ENCODE results near the gene GREB1. TPM values are rescaled to one million over a fixed set of nuclear protein-coding genes. Genes with fewer than 3 reads are reported as not detected.

Gene GREB1
- total and polyA plus RNA-seq, 2 donors (not counting 1 experiment from before 2014, with no cell fraction given), result 0.04 to 0.39 TPM

DNA sequence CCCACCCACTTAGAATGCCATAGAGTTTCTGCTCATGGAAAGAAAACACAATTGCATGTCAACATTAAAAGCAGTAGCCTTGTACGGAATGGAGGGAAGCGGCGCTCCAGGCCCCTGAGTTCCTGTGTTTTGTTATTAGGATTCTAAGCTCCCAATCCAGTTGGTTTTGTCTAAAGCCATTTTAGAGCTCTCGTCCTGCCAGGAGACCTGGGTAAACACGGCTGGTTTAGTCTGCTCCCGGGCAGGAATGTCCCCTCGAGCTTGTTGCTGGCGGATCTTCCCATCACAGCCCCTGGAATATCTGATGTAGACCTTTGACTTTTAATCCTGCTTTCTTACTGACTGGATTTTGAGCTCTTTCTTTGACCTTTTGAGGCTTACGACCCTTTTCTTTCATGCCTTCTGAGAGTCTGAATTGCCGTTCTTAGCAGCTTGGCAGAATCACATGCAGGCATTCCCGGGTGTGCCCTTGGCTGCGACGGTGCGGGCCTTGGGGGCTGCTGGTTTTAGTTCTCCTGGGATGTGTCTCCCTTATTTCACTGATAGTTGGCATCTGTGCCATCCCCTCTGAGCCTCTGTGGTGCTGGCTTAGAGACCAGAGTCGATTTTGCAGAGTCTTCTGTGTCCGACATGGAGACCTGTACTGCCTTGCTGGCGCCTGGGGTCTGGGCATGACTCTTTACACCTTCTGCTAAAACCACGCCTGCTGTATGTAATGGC is 25.4 kb downstream of the GREB1 start:
- no peak overlapping the region for H3K4me3 Mint-ChIP-seq
- H3K9me3 ChIP-seq (ENCODE audit: control extremely low read depth in 1 of 3, control insufficient read depth in 2 of 3, insufficient read depth in 1 of 3, low read length in 2 of 3), result no peaks in the 10 kb centered on the region
- no peaks in the 10 kb centered on the region for H3K9me3 Mint-ChIP-seq (ENCODE audit: insufficient read depth)
- no peaks in the 10 kb centered on the region for H3K36me3 ChIP-seq (replicated peaks in 1 of 2; ENCODE audit: control extremely low read depth in 1 of 2, control insufficient read depth in 1 of 2, extremely low read depth in 1 of 2, insufficient read depth in 2 of 2, low read length in 1 of 2)
- H2AFZ ChIP-seq (ENCODE audit: insufficient read depth, low read depth, low read length, poor library complexity, severe bottlenecking), result no peak overlapping the region
- H3K9ac ChIP-seq (ENCODE audit: low read length), result no peak overlapping the region
- TF ChIP-seq, protein P1, sequence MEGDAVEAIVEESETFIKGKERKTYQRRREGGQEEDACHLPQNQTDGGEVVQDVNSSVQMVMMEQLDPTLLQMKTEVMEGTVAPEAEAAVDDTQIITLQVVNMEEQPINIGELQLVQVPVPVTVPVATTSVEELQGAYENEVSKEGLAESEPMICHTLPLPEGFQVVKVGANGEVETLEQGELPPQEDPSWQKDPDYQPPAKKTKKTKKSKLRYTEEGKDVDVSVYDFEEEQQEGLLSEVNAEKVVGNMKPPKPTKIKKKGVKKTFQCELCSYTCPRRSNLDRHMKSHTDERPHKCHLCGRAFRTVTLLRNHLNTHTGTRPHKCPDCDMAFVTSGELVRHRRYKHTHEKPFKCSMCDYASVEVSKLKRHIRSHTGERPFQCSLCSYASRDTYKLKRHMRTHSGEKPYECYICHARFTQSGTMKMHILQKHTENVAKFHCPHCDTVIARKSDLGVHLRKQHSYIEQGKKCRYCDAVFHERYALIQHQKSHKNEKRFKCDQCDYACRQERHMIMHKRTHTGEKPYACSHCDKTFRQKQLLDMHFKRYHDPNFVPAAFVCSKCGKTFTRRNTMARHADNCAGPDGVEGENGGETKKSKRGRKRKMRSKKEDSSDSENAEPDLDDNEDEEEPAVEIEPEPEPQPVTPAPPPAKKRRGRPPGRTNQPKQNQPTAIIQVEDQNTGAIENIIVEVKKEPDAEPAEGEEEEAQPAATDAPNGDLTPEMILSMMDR (IDR thresholded peaks at IDR 0.05), result no peak
- TF ChIP-seq EZH2 (IDR thresholded peaks at IDR 0.05; ENCODE audit: borderline replicate concordance, insufficient read depth, low read depth, low read length, poor library complexity, severe bottlenecking), result no peak
- intact Hi-C loops (cut with micrococcal nuclease), result no loop called here
- ATAC-seq (ENCODE audit: low read depth) (no peak), DNase-seq (no peak)
- peaks cover 0 to 9% (median 4%) of the 10 kb centered on the region in 4 experiments for H3K27me3 ChIP-seq (replicated peaks in 1 of 4; ENCODE audit: control extremely low read depth in 1 of 4, control insufficient read depth in 3 of 4, insufficient read depth in 4 of 4, low read length in 3 of 4)
- peaks cover 32% of the 10 kb centered on the region for H3K27me3 Mint-ChIP-seq
- H3K27ac ChIP-seq (ENCODE audit: low read length in 2 of 2), result no peak overlapping the region
- H4K20me1 ChIP-seq (ENCODE audit: control insufficient read depth, insufficient read depth, low read length, poor library complexity, severe bottlenecking), result no peaks in the 10 kb centered on the region
- ChIA-PET CTCF (no interaction called here), POLR2A (no interaction called here)
- no peak overlapping the region for H3K27ac Mint-ChIP-seq
- H3K4me1 Mint-ChIP-seq, result no peaks in the 10 kb centered on the region
- no peaks in the 10 kb centered on the region for H3K79me2 ChIP-seq (ENCODE audit: control insufficient read depth, insufficient read depth, low read length)
- 90% methylated on average over 17 of the region's 18 CpGs for WGBS (ENCODE audit: insufficient coverage)
- H3K4me2 ChIP-seq (replicated peaks; ENCODE audit: low read depth, low read length, poor library complexity, severe bottlenecking), result no peak overlapping the region
- no peaks in the 10 kb centered on the region for H3K4me1 ChIP-seq (ENCODE audit: control insufficient read depth in 2 of 2, insufficient read depth in 2 of 2, low read length in 2 of 2)
- no peak overlapping the region for H3K4me3 ChIP-seq (ENCODE audit: control extremely low read depth in 1 of 5, extremely low read depth in 1 of 5, insufficient read depth in 1 of 5, low read depth in 2 of 5, low read length in 4 of 5)

DNA sequence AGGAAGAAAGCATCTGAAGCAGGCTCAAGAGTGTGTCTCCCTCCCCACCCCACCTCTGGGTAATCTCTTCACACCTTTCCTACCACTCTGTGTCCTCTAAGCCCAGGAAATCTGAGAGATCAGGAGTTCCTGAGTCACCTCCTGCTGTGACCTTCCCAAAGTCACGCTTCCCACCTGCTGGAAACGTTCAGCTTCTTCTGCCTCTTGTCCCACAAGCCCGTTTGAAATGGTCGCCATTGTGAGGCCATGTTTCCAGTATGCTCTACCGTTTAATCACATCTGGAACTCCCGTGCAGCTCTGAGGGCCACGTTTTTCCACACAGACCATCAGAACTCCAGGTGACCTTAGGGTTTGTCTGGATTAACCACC is 25.9 kb downstream of the GREB1 start:
- POLR2A ChIA-PET, result no interaction called here
- Mint-ChIP-seq H3K4me1 (no peaks in the 10 kb centered on the region), H3K27me3 (peaks cover 28% of the 10 kb centered on the region)

More for the DNA sequence above, 25.9 kb downstream of the GREB1 start:
- no peaks in the 10 kb centered on the region for H3K79me2 ChIP-seq (ENCODE audit: control insufficient read depth, insufficient read depth, low read length)
- no peak overlapping the region for H3K4me3 ChIP-seq (ENCODE audit: control extremely low read depth in 1 of 5, extremely low read depth in 1 of 5, insufficient read depth in 1 of 5, low read depth in 2 of 5, low read length in 4 of 5)
- H3K27ac ChIP-seq (ENCODE audit: low read length in 2 of 2), result no peak overlapping the region
- intact Hi-C loops (cut with micrococcal nuclease), result no loop called here
- WGBS (ENCODE audit: insufficient coverage), result 82% methylated on average over 7 of the region's 7 CpGs
- CTCF ChIA-PET, result no interaction called here
- H2AFZ ChIP-seq (ENCODE audit: insufficient read depth, low read depth, low read length, poor library complexity, severe bottlenecking), result no peak overlapping the region
- H3K4me2 ChIP-seq (replicated peaks; ENCODE audit: low read depth, low read length, poor library complexity, severe bottlenecking), result no peak overlapping the region
- no peaks in the 10 kb centered on the region for H3K36me3 ChIP-seq (replicated peaks in 1 of 2; ENCODE audit: control extremely low read depth in 1 of 2, control insufficient read depth in 1 of 2, extremely low read depth in 1 of 2, insufficient read depth in 2 of 2, low read length in 1 of 2)
- no peak overlapping the region for H3K4me3 Mint-ChIP-seq
- no peaks in the 10 kb centered on the region for H4K20me1 ChIP-seq (ENCODE audit: control insufficient read depth, insufficient read depth, low read length, poor library complexity, severe bottlenecking)
- DNase-seq (no peak), ATAC-seq (ENCODE audit: low read depth) (no peak)
- H3K4me1 ChIP-seq (ENCODE audit: control insufficient read depth in 2 of 2, insufficient read depth in 2 of 2, low read length in 2 of 2), result no peaks in the 10 kb centered on the region
- TF ChIP-seq, protein P1 (IDR thresholded peaks at IDR 0.05), result no peak
- no peak for TF ChIP-seq EZH2 (IDR thresholded peaks at IDR 0.05; ENCODE audit: borderline replicate concordance, insufficient read depth, low read depth, low read length, poor library complexity, severe bottlenecking)
- peaks cover 0 to 6% (median 3%) of the 10 kb centered on the region in 4 experiments for H3K27me3 ChIP-seq (replicated peaks in 1 of 4; ENCODE audit: control extremely low read depth in 1 of 4, control insufficient read depth in 3 of 4, insufficient read depth in 4 of 4, low read length in 3 of 4)
- no peak overlapping the region for H3K9ac ChIP-seq (ENCODE audit: low read length)
- peak overlapping the region; percentile 32 for H3K27ac Mint-ChIP-seq
- no peaks in the 10 kb centered on the region for H3K9me3 ChIP-seq (ENCODE audit: control extremely low read depth in 1 of 3, control insufficient read depth in 2 of 3, insufficient read depth in 1 of 3, low read length in 2 of 3)
- no peaks in the 10 kb centered on the region for H3K9me3 Mint-ChIP-seq (ENCODE audit: insufficient read depth)

Data from B cell (primary cell).